ENCODE data around the gene DCAF5. TPM values are rescaled to one million over a fixed set of nuclear protein-coding genes. Genes with fewer than 3 reads are reported as not detected.

DCAF5 gene
- total RNA-seq, 1 donor from 2014 or later = 54.0 TPM

DNA sequence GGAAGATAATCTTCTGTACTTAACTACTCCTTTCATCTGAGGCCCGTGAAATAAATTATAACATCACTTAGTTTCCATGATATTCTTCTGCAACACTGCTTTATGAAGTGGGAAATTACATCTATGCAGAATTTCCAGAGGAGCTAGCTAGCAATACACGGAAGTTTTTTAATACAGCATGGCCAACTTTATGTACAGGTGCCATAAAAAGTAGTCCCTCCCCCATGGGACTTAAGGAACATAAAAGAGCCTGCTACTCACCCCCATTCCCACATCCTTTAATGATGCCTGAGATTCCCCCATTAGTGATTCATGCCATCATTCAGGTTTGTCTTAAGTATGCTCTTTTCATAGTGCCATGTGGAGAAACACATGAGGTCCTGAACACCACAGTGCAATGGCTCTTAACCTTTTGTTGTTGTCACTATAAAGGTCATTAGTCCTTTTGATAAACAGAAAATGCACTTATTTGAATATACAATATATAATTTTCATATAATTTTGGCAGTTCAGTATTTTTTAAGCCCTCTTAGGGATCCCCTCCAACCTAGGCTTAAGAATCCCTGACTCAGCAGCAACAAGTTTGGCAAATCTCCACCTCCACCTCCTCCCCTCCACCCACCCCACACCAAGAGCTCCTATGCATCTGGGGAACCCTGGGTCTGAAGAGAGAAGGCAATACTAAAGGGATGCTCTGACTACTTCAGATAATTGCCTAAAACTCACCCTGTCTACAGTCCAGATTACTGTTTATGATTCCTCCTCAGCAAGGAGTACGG, 37.3 kb downstream of the DCAF5 start:
- no peak for DNase-seq (ENCODE audit: missing footprints)
- intact Hi-C loops (cut with DNase I) = no loop called here
- no peak for ATAC-seq

DNA sequence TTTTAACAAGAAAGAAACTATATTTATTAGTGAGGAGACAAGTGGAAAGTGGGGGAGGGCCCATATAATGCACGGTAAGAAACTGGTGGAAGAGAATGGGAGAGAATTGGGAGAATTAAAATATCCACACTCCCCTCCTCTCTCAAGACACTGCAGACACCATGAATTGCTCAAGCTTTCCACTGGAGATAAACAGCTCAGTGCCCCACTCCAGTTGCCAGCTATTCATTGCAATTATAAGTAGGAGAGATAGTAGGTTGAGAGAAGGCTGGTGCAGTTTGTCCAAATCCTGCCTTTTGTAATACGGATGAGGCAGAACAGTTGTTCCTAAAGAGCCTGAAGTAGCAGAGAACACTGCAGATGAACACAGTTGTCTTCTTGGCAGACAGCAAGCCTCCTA, 38.2 kb downstream of the DCAF5 start:
- ATAC-seq = peak; percentile 46
- DNase-seq (ENCODE audit: missing footprints) = no peak
- intact Hi-C loops (cut with DNase I) = no loop called here

DNA sequence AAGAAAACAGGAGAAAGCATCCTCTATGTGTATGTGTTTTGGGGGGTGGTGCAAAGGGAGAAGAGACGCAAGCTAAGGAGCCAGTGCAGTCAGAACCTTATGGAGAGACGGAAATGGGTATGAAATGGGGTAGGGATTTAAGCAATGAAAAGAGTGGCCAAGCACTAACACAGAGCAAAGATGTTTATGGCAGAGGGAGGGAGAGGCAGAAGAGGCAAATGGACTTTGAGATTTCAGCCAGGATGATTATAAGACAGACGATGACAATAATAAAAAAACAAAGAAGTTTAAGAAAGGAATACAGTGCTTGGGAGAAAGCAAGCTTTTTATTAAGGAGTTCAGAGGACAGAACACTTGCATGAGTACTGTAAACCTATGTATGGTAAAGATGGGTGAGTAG, 44.6 kb downstream of the DCAF5 start:
- intact Hi-C loops (cut with DNase I) = loop anchor here (5.0 kb wide), 2 partner anchors 196 to 246 kb away; no protein-coding TSS in a partner anchor
- DNase-seq (ENCODE audit: missing footprints) (no peak), ATAC-seq (no peak)

DNA sequence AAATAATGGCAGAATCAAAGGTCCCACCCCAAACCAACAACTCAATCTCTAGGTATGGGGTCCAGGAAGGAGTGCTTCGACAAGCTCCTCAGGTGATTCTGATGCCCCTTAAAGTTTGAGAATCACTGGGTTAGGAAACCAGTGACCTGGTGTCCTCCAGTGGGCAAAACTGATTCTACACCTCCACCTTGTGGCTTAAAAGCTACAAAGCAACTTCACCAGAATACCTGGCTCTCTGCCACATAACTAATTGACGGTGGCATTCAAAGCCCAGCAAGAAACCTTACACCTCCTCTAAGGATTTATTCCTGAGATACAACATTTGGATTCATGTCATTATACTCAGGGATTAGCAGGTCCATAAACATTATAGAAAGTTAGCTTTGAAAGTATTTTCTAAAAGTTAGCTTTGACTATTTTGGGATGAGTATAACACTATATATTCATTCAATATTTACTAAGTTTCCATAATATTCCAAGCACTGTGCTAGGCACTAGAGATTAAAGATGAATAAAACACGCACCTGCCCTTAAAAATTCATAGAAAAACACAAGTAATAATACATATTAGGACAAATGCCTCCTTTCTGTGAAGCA, 45.4 kb downstream of the DCAF5 start:
- DNase-seq (ENCODE audit: missing footprints) = no peak
- intact Hi-C loops (cut with DNase I) = loop anchor here (5.0 kb wide), 2 partner anchors 195 to 245 kb away; no protein-coding TSS in a partner anchor
- peak; percentile 34 for ATAC-seq

DNA sequence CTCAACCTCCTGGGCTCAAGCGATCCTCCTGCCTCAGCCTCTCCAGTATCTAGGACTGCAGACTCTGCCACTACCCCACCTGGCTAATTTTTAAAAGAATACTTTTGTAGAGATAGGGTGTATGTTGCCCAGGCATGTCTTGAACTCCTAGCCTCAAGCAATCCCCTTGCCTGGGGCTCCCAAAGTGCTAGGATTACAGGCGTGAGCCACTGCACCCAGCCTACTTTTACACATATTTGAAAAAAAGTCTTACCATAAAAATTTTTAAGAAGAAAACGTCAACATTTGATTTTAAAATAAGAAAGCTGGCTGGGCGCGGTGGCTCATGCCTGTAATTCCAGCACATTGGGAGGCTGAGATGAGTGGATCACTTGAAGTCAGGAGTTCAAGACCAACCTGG, 46.5 kb downstream of the DCAF5 start:
- intact Hi-C loops (cut with DNase I) = loop anchor here (5.0 kb wide), 2 partner anchors 194 to 244 kb away; no protein-coding TSS in a partner anchor
- ATAC-seq (no peak), DNase-seq (ENCODE audit: missing footprints) (no peak)

DNA sequence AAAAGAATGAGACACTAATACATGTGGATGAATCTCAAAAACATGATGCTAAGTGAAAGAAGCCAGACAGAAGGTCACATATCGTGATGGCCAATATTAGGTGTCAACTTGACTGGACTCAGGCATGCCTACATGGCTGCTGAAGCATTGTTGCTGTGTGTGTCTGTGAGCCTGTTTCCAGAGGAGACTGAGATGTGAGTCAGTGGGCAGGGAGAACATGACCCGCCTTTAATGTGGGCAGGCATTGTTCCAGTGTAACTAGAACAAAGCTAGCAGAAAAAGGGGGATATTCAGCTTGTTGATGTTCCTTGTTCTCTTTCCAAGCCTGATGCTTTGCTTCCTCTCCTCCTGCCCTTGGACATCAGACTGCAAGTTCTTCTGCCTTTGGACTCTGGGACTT, 47.6 kb downstream of the DCAF5 start:
- intact Hi-C loops (cut with DNase I) = loop anchor here (5.0 kb wide), 2 partner anchors 193 to 243 kb away; no protein-coding TSS in a partner anchor
- no peak for DNase-seq (ENCODE audit: missing footprints)
- no peak for ATAC-seq

DNA sequence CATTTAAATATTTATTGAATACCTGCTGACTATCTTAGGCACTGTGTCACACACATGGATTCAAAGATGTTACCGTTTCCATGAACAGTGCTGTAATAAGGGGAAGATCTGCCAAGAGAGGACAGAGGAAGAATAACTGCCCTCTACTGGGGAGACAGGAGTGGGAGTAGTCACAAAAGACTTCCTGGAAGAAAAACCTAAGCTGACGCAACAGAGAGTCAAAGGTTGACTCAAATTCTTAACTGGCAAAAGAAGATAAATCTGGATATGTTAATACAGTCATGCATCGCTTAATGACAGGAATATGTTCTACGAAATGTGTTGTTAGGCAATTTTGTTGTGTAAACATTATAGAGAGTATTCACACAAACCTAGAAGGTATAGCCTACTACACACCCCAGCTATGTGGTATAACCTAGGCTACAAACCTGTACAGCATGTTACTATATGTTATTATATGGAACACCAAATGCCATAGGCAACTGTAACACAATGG, 51.5 kb downstream of the DCAF5 start:
- intact Hi-C loops (cut with DNase I) = loop anchor here (5.0 kb wide), 1 partner anchor 124 kb away; the partner anchor contains the start of gene ACTN1
- DNase-seq (ENCODE audit: missing footprints) (no peak), ATAC-seq (peak; percentile 84)

DNA sequence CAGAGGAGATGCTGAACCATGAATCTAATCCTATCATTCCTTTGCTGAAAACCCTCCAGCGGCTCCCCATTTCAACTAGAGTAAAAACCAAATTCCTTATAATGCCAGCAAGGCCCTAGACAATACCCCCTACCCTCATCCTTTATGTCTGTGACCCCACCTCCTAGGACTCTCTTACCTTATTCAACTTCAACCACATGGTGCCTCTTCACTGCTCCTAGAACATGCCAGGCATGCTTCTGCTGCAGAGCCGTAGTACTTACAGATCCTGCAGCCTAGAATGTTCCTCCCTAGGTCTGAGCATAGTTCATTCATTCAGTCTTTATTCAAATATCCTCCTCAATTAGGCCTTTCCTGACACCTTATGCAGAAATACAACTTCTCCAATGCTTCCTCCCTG, 54.9 kb downstream of the DCAF5 start:
- ATAC-seq (no peak), DNase-seq (ENCODE audit: missing footprints) (no peak)
- intact Hi-C loops (cut with DNase I) = no loop called here

DNA sequence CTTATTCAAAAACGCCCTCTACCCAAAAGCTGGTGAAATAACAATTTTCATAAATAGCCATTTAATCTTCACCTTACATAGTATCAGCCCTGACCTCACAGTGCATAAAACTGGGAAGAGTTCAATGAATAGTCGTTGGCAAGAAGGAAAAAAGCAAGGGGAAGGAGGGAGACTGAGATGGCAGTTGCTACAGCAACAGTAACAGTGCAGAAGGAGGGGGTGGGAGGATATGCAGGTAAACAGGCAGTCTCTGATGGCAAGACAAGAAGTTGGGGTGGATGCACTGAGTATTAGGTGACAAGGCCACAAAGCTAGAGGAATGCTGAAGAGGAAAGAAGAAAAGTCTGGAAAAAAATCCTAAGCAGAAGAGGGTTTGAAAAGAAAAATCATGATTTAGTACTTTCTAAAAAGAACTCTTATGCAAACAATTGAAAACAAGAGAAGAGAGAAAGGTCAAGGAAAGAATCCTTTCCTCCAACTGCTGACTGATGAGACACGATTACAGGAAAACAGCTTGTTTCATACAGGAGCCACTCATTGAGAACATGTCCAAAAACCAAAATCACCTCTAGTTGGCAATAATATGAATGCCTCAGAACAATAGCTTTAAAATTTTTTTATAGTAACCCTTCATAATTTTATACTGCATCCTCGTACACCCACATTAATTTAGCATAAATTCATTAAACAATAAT, 56.0 kb downstream of the DCAF5 start:
- DNase-seq (ENCODE audit: missing footprints) (no peak), ATAC-seq (no peak)
- intact Hi-C loops (cut with DNase I) = no loop called here

DNA sequence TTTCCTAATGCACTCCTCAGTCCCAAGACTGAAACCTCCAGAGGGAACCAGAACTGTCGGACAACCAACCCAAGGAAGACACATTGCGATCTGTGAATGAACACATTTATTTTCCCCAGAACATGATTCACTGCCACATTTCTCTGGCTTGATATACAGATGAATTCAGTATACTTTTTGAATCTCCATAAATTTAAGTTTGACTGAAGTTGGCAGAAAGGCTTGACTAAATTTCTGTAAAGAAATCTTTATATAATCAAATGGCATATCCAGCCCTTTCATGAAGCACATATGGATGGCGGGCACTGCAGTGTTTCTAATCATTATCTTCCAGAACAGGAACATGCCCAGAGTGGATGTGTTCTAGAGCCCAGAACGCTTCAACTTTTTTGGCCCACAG, 56.7 kb downstream of the DCAF5 start:
- DNase-seq (ENCODE audit: missing footprints) (no peak), ATAC-seq (no peak)
- intact Hi-C loops (cut with DNase I) = no loop called here

DNA sequence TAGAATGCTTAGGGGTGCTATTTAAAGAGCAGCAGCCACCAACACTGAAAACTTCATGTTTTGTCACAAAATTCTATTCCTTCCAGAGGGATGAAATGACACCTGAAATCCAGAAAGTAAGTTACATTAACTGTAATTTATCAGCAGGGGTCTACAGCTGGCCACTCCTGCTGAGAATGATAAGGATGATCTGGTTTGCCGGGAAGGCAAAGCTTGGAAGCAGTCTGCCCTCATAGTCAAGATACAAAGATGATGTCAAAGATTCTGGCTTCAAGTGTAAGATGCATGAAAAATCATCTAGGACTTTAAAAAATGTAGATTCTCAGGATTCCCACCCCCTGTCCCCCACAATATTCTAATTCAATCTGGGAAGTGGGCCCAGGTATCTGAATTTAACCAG, 58.4 kb downstream of the DCAF5 start:
- intact Hi-C loops (cut with DNase I) = loop anchor here (5.0 kb wide), 1 partner anchor 182 kb away; no protein-coding TSS in a partner anchor
- DNase-seq (ENCODE audit: missing footprints) (no peak), ATAC-seq (no peak)

DNA sequence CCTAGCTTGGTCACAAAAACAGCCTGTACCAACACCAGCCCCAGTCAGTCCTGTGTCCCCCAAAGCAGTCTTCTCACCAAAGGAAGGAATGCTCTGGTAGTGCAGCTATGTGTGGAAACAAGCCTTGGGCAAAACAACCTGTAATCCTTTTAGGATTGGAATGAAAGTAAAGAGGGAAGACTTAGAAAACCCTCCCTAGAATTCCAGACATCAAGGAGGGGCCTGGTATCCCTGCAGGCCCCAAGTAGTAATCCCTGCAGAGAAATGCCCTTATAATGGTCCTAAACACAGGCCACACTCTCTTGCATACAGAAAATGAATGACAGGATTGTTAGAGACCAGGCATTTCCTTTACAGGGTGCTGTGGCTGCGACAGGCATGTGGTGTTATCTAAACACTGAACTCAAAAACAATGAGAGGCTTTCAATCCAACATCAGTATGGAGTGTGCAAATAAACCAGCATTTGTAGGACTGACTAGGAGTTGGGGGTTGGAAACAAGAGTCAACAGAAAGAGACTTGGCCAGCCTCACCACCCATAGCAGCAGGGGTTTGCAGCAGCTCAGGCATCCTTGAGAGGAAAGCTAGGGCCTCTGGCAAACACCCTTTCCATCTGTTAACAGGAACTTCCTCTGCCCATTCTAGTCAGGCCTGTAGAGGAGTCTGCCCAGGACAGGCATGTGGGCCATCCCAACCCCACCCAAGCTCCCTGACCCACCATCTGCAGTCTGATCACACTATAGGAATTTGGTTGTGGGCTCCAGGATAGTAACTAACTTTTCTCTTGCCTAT, 59.1 kb downstream of the DCAF5 start:
- no peak for ATAC-seq
- intact Hi-C loops (cut with DNase I) = loop anchor here (5.0 kb wide), 1 partner anchor 182 kb away; no protein-coding TSS in a partner anchor

DNA sequence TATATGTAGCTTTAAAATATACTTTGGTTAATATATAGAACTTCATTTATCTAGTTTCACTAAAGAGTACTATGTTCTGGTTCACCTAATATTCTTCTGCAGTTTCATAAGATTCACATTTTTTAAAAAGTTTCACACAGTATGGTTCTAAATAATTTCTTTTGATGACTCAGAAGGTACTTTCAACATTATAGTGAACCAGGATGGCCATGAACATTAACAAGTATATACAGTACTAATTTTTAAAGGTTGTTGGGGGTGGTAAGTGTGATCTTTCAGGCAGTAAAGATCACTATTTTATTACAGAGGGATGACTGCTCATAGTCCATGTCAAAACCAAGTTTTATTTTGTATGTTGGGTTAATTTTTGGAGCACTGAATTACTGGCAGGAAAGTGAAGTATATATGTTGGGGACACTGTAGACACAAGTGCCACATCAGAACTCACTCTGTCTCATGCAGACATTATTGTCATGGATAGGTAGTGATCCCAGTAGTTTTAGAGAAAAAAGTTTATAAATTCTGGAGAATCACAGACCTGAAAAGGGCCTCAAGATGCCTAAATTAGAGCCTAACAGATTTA, 60.0 kb downstream of the DCAF5 start:
- ATAC-seq = no peak
- DNase-seq (ENCODE audit: missing footprints) = no peak
- intact Hi-C loops (cut with DNase I) = loop anchor here (5.0 kb wide), 1 partner anchor 181 kb away; no protein-coding TSS in a partner anchor

More for the DNA sequence above, 59.1 kb downstream of the DCAF5 start:
- DNase-seq (ENCODE audit: missing footprints) = no peak

DNA sequence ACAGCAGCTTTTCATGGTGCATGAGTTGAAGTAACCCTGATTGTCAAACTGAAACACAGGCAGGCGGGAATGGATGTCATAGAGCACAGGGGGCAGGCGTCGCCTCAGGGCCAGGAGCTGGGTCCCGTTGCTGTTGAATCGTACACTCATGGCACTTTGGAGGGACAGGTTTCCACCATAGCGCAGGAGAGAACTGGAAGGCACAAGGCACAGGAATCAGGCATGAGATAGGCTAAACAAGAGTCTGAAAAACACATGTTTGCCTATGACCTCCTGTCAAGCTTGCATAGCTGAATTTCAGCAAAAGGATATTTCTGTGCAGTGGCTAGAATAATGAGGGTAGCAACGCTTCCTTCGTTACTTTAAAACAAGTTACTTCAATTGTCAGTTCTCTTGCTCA, 61.2 kb downstream of the DCAF5 start:
- no peak for DNase-seq (ENCODE audit: missing footprints)
- intact Hi-C loops (cut with DNase I) = loop anchor here (5.0 kb wide), 1 partner anchor 179 kb away; no protein-coding TSS in a partner anchor
- ATAC-seq = no peak

DNA sequence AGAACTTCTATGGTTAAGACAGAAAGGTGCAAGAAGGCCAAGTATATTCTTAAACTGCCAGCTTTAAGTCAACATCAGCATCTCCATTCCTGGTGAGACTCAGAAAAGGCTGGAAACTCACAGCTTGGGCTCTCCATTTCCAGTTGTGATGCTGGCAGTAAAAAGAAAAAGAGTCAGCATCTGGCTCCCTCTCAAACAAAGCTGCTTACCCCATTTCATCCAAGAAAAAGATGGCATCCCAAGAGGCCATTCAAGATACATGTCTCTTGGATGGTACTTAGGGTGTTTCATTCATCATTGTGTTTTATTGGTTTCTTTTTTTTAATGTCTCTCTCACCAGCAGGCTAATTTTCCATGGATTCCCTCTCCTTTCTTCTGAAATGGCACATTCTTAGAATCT, 61.9 kb downstream of the DCAF5 start:
- ATAC-seq (no peak), DNase-seq (ENCODE audit: missing footprints) (no peak)
- intact Hi-C loops (cut with DNase I) = loop anchor here (5.0 kb wide), 1 partner anchor 179 kb away; no protein-coding TSS in a partner anchor

DNA sequence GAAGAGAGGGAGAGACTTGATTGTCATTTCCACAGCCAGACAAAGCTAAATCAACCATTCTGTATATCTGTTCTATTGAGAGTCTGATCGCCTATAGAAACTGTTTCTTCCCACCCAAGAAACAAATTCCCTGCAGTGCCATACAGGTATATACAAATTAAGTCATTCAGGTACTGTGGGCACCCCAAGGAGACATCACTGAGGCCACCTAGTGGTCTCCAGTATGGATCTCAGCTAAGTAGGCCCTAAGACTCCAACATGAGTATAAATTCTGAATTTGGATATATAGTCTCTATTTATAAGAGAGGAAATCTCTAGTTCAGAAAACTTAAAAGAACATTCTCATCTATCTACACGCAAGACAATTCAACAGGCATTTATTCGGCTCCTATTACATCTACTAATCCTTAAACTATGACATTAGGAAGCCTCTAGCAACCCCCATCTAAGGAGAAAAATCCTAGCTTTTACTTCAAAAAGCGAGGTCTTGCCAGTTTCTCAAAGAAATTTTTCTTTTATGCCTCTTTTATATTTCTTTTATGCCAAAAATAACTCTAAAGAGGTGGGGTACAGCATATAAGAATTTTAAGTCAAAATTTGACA, 62.6 kb downstream of the DCAF5 start:
- DNase-seq (ENCODE audit: missing footprints) (no peak), ATAC-seq (no peak)
- intact Hi-C loops (cut with DNase I) = loop anchor here (5.0 kb wide), 1 partner anchor 178 kb away; no protein-coding TSS in a partner anchor

DNA sequence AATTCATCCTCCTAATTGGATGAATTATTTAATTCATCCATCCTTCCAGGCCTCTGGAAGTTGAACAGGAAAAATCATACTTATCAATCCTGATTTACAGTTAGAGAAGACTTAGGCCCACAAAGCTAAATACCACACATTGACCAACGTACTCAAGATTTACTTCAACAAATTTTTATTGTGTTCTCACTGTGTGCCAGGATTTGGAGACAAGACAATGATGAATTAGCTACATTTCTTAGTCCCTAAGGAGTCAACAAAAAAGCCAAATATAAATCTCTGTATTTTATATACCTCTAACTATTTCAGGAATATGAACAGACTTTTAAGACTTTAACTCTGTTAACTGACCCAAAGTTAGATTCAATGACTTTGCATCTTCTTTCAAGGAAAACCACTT, 63.9 kb downstream of the DCAF5 start:
- intact Hi-C loops (cut with DNase I) = no loop called here
- DNase-seq (ENCODE audit: missing footprints) = no peak
- ATAC-seq = no peak

DNA sequence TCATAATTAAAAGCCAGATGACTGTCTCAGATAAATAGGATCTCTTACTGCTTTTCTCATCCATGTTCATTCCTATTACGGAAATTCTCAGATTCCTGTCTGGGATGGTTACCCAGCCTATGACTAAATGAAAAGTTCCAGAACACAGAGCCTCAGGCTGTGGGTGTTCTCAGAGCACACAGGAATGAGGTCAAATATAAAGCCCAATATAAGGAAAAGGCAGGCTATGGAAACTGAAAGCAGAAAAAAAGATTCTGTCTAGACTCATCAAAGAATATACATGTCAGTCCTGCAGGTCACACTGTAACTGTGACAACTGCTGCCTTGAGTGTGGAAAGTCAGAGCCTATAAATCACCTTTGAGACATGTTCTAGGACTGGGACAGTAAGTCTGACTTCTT, 64.3 kb downstream of the DCAF5 start:
- intact Hi-C loops (cut with DNase I) = no loop called here
- DNase-seq (ENCODE audit: missing footprints) (no peak), ATAC-seq (no peak)

All from Right ventricle myocardium inferior (tissue), 1 donor.